Measurements from ENCODE around the gene GLOD4. TPM values are rescaled to one million over a fixed set of nuclear protein-coding genes. Genes with fewer than 3 reads are reported as not detected.
A peak's percentile ranks its signal among the peaks of the same experiment; 100 is the strongest.

Gene GLOD4
- total and polyA plus RNA-seq, 10 of the 15 experiments (the other 5 are each of a cell fraction or from before 2014, with no cell fraction given), result 40.8 to 107 (median 81.2) TPM

DNA sequence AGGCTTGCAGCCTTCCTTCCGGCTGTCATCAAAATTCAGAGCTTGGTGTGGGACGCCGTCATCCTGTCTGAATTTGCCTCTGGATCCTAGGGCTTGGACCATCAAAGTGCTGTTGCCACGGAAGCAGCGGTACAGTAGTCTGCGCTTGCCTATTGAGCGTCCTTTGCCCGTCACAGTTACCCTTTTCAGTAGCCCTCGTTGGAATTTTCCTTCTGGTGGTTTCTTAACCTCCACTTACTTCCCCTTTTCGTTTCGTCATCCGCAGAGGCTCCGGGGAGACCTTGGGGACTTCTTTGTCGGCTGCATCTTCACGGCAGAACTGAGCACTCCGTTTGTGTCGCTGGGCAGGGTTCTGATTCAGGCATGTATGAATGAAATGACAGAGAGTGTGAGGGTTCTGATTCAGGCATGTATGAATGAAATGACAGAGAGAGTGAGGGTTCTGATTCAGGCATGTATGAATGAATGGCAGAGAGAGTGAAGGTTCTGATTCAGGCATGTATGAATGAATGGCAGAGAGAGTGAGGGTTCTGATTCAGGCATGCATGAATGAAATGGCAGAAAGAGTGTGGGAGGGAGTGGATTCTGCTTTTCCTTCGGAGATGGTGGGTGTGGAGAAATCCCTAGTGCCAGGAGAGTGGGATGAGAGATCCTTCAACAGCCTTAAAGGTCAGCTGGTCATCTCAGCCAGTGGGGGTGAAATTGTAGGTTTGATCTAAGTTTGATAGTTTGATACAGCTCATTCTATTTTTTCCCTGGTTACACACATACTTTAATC, 41.7 kb downstream of the GLOD4 start (continued):
- TF ChIP-seq, protein P1, sequence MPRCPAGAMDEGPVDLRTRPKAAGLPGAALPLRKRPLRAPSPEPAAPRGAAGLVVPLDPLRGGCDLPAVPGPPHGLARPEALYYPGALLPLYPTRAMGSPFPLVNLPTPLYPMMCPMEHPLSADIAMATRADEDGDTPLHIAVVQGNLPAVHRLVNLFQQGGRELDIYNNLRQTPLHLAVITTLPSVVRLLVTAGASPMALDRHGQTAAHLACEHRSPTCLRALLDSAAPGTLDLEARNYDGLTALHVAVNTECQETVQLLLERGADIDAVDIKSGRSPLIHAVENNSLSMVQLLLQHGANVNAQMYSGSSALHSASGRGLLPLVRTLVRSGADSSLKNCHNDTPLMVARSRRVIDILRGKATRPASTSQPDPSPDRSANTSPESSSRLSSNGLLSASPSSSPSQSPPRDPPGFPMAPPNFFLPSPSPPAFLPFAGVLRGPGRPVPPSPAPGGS (IDR thresholded peaks at IDR 0.05; ENCODE audit: borderline replicate concordance, insufficient read depth, low read depth, low read length, poor library complexity, severe bottlenecking), result no peak
- TF ChIP-seq, protein P2, sequence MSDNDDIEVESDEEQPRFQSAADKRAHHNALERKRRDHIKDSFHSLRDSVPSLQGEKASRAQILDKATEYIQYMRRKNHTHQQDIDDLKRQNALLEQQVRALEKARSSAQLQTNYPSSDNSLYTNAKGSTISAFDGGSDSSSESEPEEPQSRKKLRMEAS (IDR thresholded peaks at IDR 0.05; ENCODE audit: low read depth, low read length), result 0 out of 2 replicates have a peak, but pooled peaks have one; percentile 19
- TF ChIP-seq DPF2 (IDR thresholded peaks at IDR 0.05), result peak; percentile 72
- TF ChIP-seq POLR2AphosphoS2 (IDR thresholded peaks at IDR 0.05; ENCODE audit: low read depth, low read length), result peak; percentile 60; the same call in 1 of the 2 replicates
- TF ChIP-seq, protein P3, sequence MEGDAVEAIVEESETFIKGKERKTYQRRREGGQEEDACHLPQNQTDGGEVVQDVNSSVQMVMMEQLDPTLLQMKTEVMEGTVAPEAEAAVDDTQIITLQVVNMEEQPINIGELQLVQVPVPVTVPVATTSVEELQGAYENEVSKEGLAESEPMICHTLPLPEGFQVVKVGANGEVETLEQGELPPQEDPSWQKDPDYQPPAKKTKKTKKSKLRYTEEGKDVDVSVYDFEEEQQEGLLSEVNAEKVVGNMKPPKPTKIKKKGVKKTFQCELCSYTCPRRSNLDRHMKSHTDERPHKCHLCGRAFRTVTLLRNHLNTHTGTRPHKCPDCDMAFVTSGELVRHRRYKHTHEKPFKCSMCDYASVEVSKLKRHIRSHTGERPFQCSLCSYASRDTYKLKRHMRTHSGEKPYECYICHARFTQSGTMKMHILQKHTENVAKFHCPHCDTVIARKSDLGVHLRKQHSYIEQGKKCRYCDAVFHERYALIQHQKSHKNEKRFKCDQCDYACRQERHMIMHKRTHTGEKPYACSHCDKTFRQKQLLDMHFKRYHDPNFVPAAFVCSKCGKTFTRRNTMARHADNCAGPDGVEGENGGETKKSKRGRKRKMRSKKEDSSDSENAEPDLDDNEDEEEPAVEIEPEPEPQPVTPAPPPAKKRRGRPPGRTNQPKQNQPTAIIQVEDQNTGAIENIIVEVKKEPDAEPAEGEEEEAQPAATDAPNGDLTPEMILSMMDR (IDR thresholded peaks at IDR 0.05 in 2 of 3, conservative IDR thresholded peaks at IDR 0.05 in 1 of 3; ENCODE audit: control insufficient read depth in 2 of 3, extremely low read depth in 1 of 3, insufficient read depth in 1 of 3, low read depth in 3 of 3, low read length in 3 of 3), result no peak
- TF ChIP-seq ZNF384 (IDR thresholded peaks at IDR 0.05; ENCODE audit: borderline replicate concordance, low read depth, low read length), result no peak
- TF ChIP-seq, protein P4, sequence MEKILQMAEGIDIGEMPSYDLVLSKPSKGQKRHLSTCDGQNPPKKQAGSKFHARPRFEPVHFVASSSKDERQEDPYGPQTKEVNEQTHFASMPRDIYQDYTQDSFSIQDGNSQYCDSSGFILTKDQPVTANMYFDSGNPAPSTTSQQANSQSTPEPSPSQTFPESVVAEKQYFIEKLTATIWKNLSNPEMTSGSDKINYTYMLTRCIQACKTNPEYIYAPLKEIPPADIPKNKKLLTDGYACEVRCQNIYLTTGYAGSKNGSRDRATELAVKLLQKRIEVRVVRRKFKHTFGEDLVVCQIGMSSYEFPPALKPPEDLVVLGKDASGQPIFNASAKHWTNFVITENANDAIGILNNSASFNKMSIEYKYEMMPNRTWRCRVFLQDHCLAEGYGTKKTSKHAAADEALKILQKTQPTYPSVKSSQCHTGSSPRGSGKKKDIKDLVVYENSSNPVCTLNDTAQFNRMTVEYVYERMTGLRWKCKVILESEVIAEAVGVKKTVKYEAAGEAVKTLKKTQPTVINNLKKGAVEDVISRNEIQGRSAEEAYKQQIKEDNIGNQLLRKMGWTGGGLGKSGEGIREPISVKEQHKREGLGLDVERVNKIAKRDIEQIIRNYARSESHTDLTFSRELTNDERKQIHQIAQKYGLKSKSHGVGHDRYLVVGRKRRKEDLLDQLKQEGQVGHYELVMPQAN (conservative IDR thresholded peaks at IDR 0.05), result no peak
- TF ChIP-seq YY1 (IDR thresholded peaks at IDR 0.05; ENCODE audit: low read depth, low read length), result no peak
- TF ChIP-seq SUPT20H (IDR thresholded peaks at IDR 0.05; ENCODE audit: borderline replicate concordance, control insufficient read depth, low read depth, low read length), result no peak
- TF ChIP-seq MYC (IDR thresholded peaks at IDR 0.05; ENCODE audit: insufficient read depth, insufficient read length, insufficient replicate concordance, low read length, severe bottlenecking), result no peak
- no peak for TF ChIP-seq NR2C1 (IDR thresholded peaks at IDR 0.05)
- no peak for TF ChIP-seq SREBF1 (IDR thresholded peaks at IDR 0.05; ENCODE audit: low read length)
- TF ChIP-seq E2F8 (IDR thresholded peaks at IDR 0.05; ENCODE audit: low read depth, partially characterized antibody), result no peak
- peak; percentile 35; the same call in 1 of the 2 replicates for TF ChIP-seq MXI1 (IDR thresholded peaks at IDR 0.05; ENCODE audit: low read depth, low read length)
- TF ChIP-seq ESRRA (IDR thresholded peaks at IDR 0.05; ENCODE audit: low read length), result no peak
- no peak for TF ChIP-seq ZBTB4 (CRISPR knock-in tag; IDR thresholded peaks at IDR 0.05)

Data from GM12878 (cell line).